ENCODE measurements around the gene IMMP2L. TPM values are rescaled to one million over a fixed set of nuclear protein-coding genes. Genes with fewer than 3 reads are reported as not detected.

Gene IMMP2L
- polyA plus RNA-seq, 2 of the 4 experiments (the other 2 are of a cell fraction): 16.1 to 23.8 TPM

DNA sequence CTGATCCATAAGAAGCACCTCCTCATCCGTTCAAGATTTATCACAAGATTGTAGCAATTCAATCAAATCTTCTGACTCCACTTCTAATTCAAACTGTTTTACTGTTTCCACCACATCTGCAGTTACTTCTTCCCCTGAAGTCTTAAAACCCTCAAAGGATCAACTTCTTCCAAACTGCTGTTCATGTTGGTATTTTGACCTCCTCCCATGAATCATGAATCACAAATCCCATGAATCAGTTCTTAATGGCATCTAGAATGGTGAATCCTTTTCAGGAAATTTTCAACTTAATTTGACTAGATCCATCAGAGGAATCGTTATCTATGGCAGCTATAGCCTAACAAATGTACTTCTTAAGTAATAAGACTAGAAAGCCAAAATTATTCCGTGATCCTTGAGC is 122.3 kb downstream of the IMMP2L start:
- DNase-seq (ENCODE audit: low read depth in 1 of 2, low spot score in 1 of 2) (no peak), FAIRE-seq (peak; percentile 32), ATAC-seq (no peak)
- ChIA-PET POLR2A (no interaction called here), CTCF (no interaction called here)
- Histone ChIP-seq H3K4me3 (no peak overlapping the region), H3K4me1 (peaks cover 12% of the 10 kb centered on the region; the same call in 2 of the 3 replicates), H3K27ac (no peak overlapping the region), H3K4me2 (no peak overlapping the region), H3K9me3 (no peaks in the 10 kb centered on the region)
- TF ChIP-seq FOXS1 (CRISPR knock-in tag; IDR thresholded peaks at IDR 0.05): no peak
- no peak for TF ChIP-seq KDM5A (IDR thresholded peaks at IDR 0.05)
- no peak for TF ChIP-seq ZNF302 (CRISPR knock-in tag; IDR thresholded peaks at IDR 0.05)
- no peak for TF ChIP-seq PBX3 (IDR thresholded peaks at IDR 0.05)
- no peak for TF ChIP-seq HEYL (CRISPR knock-in tag; IDR thresholded peaks at IDR 0.05)
- TF ChIP-seq SREBF2 (IDR thresholded peaks at IDR 0.05): no peak
- no peak for TF ChIP-seq SMC3 (IDR thresholded peaks at IDR 0.05)
- no peak for TF ChIP-seq RCOR1 (IDR thresholded peaks at IDR 0.05; ENCODE audit: low read depth, low read length)
- no peak for TF ChIP-seq ZFP36 (IDR thresholded peaks at IDR 0.05; ENCODE audit: borderline replicate concordance, partially characterized antibody)
- TF ChIP-seq ESRRA (IDR thresholded peaks at IDR 0.05; ENCODE audit: borderline replicate concordance, low read length): no peak
- TF ChIP-seq, protein P1, sequence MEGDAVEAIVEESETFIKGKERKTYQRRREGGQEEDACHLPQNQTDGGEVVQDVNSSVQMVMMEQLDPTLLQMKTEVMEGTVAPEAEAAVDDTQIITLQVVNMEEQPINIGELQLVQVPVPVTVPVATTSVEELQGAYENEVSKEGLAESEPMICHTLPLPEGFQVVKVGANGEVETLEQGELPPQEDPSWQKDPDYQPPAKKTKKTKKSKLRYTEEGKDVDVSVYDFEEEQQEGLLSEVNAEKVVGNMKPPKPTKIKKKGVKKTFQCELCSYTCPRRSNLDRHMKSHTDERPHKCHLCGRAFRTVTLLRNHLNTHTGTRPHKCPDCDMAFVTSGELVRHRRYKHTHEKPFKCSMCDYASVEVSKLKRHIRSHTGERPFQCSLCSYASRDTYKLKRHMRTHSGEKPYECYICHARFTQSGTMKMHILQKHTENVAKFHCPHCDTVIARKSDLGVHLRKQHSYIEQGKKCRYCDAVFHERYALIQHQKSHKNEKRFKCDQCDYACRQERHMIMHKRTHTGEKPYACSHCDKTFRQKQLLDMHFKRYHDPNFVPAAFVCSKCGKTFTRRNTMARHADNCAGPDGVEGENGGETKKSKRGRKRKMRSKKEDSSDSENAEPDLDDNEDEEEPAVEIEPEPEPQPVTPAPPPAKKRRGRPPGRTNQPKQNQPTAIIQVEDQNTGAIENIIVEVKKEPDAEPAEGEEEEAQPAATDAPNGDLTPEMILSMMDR (IDR thresholded peaks at IDR 0.05): no peak
- TF ChIP-seq RFX5 (IDR thresholded peaks at IDR 0.05): no peak
- TF ChIP-seq RARB (CRISPR knock-in tag; IDR thresholded peaks at IDR 0.05): no peak
- TF ChIP-seq NPAS2 (CRISPR knock-in tag; IDR thresholded peaks at IDR 0.05; ENCODE audit: borderline replicate concordance): no peak
- TF ChIP-seq BHLHE40 (IDR thresholded peaks at IDR 0.05; ENCODE audit: low read depth, low read length): no peak
- TF ChIP-seq BCL3 (IDR thresholded peaks at IDR 0.05): no peak
- TF ChIP-seq, protein P2, sequence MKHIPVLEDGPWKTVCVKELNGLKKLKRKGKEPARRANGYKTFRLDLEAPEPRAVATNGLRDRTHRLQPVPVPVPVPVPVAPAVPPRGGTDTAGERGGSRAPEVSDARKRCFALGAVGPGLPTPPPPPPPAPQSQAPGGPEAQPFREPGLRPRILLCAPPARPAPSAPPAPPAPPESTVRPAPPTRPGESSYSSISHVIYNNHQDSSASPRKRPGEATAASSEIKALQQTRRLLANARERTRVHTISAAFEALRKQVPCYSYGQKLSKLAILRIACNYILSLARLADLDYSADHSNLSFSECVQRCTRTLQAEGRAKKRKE (CRISPR knock-in tag; IDR thresholded peaks at IDR 0.05; ENCODE audit: low read depth): no peak
- TF ChIP-seq TFCP2L1 (CRISPR knock-in tag; IDR thresholded peaks at IDR 0.05): no peak
- TF ChIP-seq POLR2A (IDR thresholded peaks at IDR 0.05; ENCODE audit: low read length): no peak
- no peak for TF ChIP-seq FOSB (CRISPR knock-in tag; IDR thresholded peaks at IDR 0.05)
- WGBS (ENCODE audit: missing lambda C conversion rate): 80% methylated on average over 3 of the region's 3 CpGs

- Histone ChIP-seq H3K27ac (peak overlapping the region in 1 of 2 experiments; percentile 19; a peak in 1 of 6 replicates), H3K4me2 (peak overlapping the region; percentile 30; the same call in 2 of the 3 replicates), H3K4me3 (no peak overlapping the region), H3K9me3 (peaks cover 6% of the 10 kb centered on the region; the same call in 1 of the 3 replicates), H3K4me1 (peaks cover 12% of the 10 kb centered on the region; the same call in 2 of the 3 replicates)
- ATAC-seq (peak; percentile 30 to 56; a peak in 2 of 6 replicates), FAIRE-seq (no peak), DNase-seq (ENCODE audit: low read depth in 1 of 2, low spot score in 1 of 2) (peak in 1 of 2 experiments; percentile 6)
- ChIA-PET CTCF (no interaction called here), POLR2A (no interaction called here)
- TF ChIP-seq ZNF302 (CRISPR knock-in tag; IDR thresholded peaks at IDR 0.05): no peak
- WGBS (ENCODE audit: missing lambda C conversion rate): 42% methylated on average over 3 of the region's 3 CpGs
Observed at GRCh38 chr7:111438369-111439289, 123.7 kb downstream of the IMMP2L start.

Measured in A549 (cell line).